Heart left ventricle (tissue), 13 donors: ENCODE results near the gene ENTR1.

Source experiments
- POLR2A ChIP-seq, 2 donors: fragments of 450-650 bp; IDR thresholded peaks; one replicate each; pipeline ENCODE4 v1.6.1; 2017; ENCODE audit warnings: antibody characterized with exemption in 2 of 2, mild to moderate bottlenecking in 2 of 2, moderate library complexity in 2 of 2
- TF ChIP-seq, protein P1 (sequence below), 12 donors: fragments of 200-600 bp; sonication (generic) in 4 of 12; IDR thresholded peaks; one replicate each; pipeline versions ENCODE4 v1.5.0 to v1.8.0; 2018 to 2022; ENCODE audit warnings: antibody characterized with exemption in 12 of 12, mild to moderate bottlenecking in 5 of 12
- donor health status: ischemic (EF 13 %, LVEDD 7.1; RV severe dilation, severe dysfunction).
- donor health status: DM: no; HTN: yes; CAD: no.
- donor health status: DM: no; HTN: no; CAD: no.
- donor health status: ischemic (EF 25% LVEDD 6.9; RV normal size, moderate dysfunction).
- donor health status: ischemic (EF 25% LVEDD 5.7; RV mildly dilated, moderate dysfunction).
- donor health status: ischemic (EF 35%, LVEDD 5.7; RV mildly dilated, moderate dysfunction).
- donor health status: nonischemic (EF 11% LVEDD 7.7; RV severe dilation, severe dysfunction).
- donor health status: DM: yes; HTN: yes; CAD: no.
- donor health status: PGD.
- donor health status: ischemic (EF 29% LVEDD 5.4; RV normal size, mild dysfunction).
- donor health status: nonischemic (EF 23%, LVEDD 6.1; RV moderate dilation, normal function).

DNA sequence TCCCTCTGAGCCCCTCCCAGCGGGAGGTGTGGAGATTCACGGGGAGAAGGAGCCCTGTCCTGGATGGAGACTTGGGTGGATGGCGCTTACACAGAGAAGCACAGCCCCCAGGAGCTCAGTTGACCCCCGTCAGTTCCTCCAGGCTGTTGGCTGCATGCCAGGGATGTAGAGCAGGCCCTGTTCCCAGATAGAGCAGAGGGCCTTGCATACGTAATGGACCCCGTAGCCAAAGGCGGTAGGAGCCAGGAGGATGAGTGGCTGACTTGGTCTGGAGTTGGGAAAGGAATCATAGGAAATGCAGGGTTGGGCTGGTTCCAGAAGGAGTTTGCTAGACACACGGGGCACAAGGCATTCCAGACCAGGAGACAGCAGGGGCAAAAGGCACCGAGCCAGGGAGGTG lies 2.5 kb upstream of the ENTR1 start:
- TF ChIP-seq, protein P1, sequence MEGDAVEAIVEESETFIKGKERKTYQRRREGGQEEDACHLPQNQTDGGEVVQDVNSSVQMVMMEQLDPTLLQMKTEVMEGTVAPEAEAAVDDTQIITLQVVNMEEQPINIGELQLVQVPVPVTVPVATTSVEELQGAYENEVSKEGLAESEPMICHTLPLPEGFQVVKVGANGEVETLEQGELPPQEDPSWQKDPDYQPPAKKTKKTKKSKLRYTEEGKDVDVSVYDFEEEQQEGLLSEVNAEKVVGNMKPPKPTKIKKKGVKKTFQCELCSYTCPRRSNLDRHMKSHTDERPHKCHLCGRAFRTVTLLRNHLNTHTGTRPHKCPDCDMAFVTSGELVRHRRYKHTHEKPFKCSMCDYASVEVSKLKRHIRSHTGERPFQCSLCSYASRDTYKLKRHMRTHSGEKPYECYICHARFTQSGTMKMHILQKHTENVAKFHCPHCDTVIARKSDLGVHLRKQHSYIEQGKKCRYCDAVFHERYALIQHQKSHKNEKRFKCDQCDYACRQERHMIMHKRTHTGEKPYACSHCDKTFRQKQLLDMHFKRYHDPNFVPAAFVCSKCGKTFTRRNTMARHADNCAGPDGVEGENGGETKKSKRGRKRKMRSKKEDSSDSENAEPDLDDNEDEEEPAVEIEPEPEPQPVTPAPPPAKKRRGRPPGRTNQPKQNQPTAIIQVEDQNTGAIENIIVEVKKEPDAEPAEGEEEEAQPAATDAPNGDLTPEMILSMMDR (IDR thresholded peaks at IDR 0.05) = no peak
- no peak for TF ChIP-seq POLR2A (IDR thresholded peaks at IDR 0.05)
